Neural progenitor cell (in vitro differentiated cells): ENCODE data around the gene RAD51B. TPM values are rescaled to one million over a fixed set of nuclear protein-coding genes. Genes with fewer than 3 reads are reported as not detected.

Experiments used
- DNase-seq: peaks from one replicate; pipeline ENCODE4 v3.0.0-alpha.2; 2016; ENCODE audit warnings: low spot score
- H2AFZ ChIP-seq: fragments of 200-600 bp; sonication (generic); replicated peaks from 2 replicates; pipeline ENCODE4 v1.6.1; 2016; ENCODE audit warnings: antibody characterized with exemption
- H3F3A ChIP-seq: fragments of 200-600 bp; sonication (generic); 2 replicates; pipeline ENCODE4 v1.6.1; 2016; ENCODE audit warnings: antibody characterized with exemption, low read depth
- H3K27ac ChIP-seq: fragments of 200-600 bp; sonication (generic); 2 replicates; pipeline ENCODE4 v1.5.1; 2016; ENCODE audit warnings: mild to moderate bottlenecking
- H3K27me3 ChIP-seq: fragments of 200-600 bp; sonication (generic); 2 replicates; pipeline ENCODE4 v1.6.1; 2016; ENCODE audit warnings: mild to moderate bottlenecking, moderate library complexity
- H3K36me3 ChIP-seq: fragments of 200-600 bp; sonication (generic); 2 replicates; pipeline ENCODE4 v1.5.1; 2016
- H3K4me1 ChIP-seq: fragments of 200-600 bp; sonication (generic); 2 replicates; pipeline ENCODE4 v1.6.1; 2016; ENCODE audit warnings: mixed run types
- H3K4me2 ChIP-seq: fragments of 200-600 bp; sonication (generic); 2 replicates; pipeline ENCODE4 v1.6.1; 2016
- H3K4me3 ChIP-seq: fragments of 200-600 bp; sonication (generic); 2 replicates; pipeline ENCODE4 v1.5.1; 2016
- H3K79me2 ChIP-seq: fragments of 200-600 bp; sonication (generic); 2 replicates; pipeline ENCODE4 v1.6.1; 2016; ENCODE audit warnings: low read depth
- H3K9ac ChIP-seq: fragments of 200-600 bp; sonication (generic); 2 replicates; pipeline ENCODE4 v1.6.1; 2016
- H3K9me3 ChIP-seq: fragments of 200-600 bp; sonication (generic); 2 replicates; pipeline ENCODE4 v1.5.1; 2016; ENCODE audit warnings: low read depth
- H4K20me1 ChIP-seq: fragments of 200-600 bp; sonication (generic); 2 replicates; pipeline ENCODE4 v1.6.1; 2016; ENCODE audit warnings: low read depth
- H3K27ac Mint-ChIP-seq: 3 replicates; pipeline ENCODE4 v1.8.0; 2021; ENCODE audit warnings: mixed read lengths
- H3K27me3 Mint-ChIP-seq: 2 replicates; pipeline ENCODE4 v1.8.0; 2022; ENCODE audit warnings: low read depth, mild to moderate bottlenecking, inconsistent platforms, moderate library complexity, mixed read lengths; ENCODE audit not compliant: insufficient read depth
- H3K36me3 Mint-ChIP-seq: 3 replicates; pipeline ENCODE4 v1.8.0; 2021; ENCODE audit warnings: mixed read lengths
- H3K4me1 Mint-ChIP-seq: 3 replicates; pipeline ENCODE4 v1.8.0; 2021; ENCODE audit warnings: mixed read lengths
- H3K4me3 Mint-ChIP-seq: 3 replicates; pipeline ENCODE4 v1.8.0; 2021; ENCODE audit warnings: mild to moderate bottlenecking, moderate library complexity, mixed read lengths
- H3K9me3 Mint-ChIP-seq: 3 replicates; pipeline ENCODE4 v1.8.0; 2020; ENCODE audit warnings: mixed read lengths
- EZH2 ChIP-seq: fragments of 200-600 bp; sonication (generic); IDR thresholded peaks from 2 replicates; pipeline ENCODE4 v1.6.1; 2017; ENCODE audit warnings: antibody characterized with exemption, mild to moderate bottlenecking, moderate library complexity
- EZH2phosphoT487 ChIP-seq: fragments of 200-600 bp; sonication (generic); IDR thresholded peaks from 2 replicates; pipeline ENCODE4 v1.6.1; 2017; ENCODE audit warnings: antibody characterized with exemption
- total RNA-seq: library from RNA; depleted of rRNA; stranded (reverse); fragments of >200 nt; gene quantifications from 2 replicates; pipeline ENCODE4 v1.2.3, GENCODE V29; 2015; ENCODE audit warnings: low replicate concordance
- TF ChIP-seq, protein P1 (sequence below): fragments of 200-600 bp; sonication (generic); IDR thresholded peaks from 2 replicates; pipeline ENCODE4 v1.5.1; 2017; ENCODE audit warnings: antibody characterized with exemption, mild to moderate bottlenecking

Gene RAD51B
- total RNA-seq, 1 donor from 2014 or later = 50.5 TPM

GRCh38 chr14:68702135-68702534 lies 882.6 kb downstream of the RAD51B start:
- no peak overlapping the region for H2AFZ ChIP-seq
- H3K4me1 ChIP-seq = no peaks in the 10 kb centered on the region
- Mint-ChIP-seq H3K4me1 (peaks cover 34% of the 10 kb centered on the region), H3K27ac (no peak overlapping the region), H3K36me3 (peaks cover 13% of the 10 kb centered on the region), H3K27me3 (peaks cover 16% of the 10 kb centered on the region), H3K4me3 (no peak overlapping the region), H3K9me3 (peaks cover 30% of the 10 kb centered on the region)
- no peak overlapping the region for H3K4me3 ChIP-seq
- no peak overlapping the region for H3K4me2 ChIP-seq
- TF ChIP-seq EZH2 (no peak), EZH2phosphoT487 (no peak)
- TF ChIP-seq, protein P1, sequence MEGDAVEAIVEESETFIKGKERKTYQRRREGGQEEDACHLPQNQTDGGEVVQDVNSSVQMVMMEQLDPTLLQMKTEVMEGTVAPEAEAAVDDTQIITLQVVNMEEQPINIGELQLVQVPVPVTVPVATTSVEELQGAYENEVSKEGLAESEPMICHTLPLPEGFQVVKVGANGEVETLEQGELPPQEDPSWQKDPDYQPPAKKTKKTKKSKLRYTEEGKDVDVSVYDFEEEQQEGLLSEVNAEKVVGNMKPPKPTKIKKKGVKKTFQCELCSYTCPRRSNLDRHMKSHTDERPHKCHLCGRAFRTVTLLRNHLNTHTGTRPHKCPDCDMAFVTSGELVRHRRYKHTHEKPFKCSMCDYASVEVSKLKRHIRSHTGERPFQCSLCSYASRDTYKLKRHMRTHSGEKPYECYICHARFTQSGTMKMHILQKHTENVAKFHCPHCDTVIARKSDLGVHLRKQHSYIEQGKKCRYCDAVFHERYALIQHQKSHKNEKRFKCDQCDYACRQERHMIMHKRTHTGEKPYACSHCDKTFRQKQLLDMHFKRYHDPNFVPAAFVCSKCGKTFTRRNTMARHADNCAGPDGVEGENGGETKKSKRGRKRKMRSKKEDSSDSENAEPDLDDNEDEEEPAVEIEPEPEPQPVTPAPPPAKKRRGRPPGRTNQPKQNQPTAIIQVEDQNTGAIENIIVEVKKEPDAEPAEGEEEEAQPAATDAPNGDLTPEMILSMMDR = no peak
- no peaks in the 10 kb centered on the region for H3K9me3 ChIP-seq
- no peaks in the 10 kb centered on the region for H3K79me2 ChIP-seq
- H3F3A ChIP-seq = no peaks in the 10 kb centered on the region
- no peak for DNase-seq
- H4K20me1 ChIP-seq = no peaks in the 10 kb centered on the region
- no peaks in the 10 kb centered on the region for H3K27me3 ChIP-seq
- H3K36me3 ChIP-seq = no peaks in the 10 kb centered on the region
- H3K27ac ChIP-seq = no peak overlapping the region
- H3K9ac ChIP-seq = no peak overlapping the region

DNA sequence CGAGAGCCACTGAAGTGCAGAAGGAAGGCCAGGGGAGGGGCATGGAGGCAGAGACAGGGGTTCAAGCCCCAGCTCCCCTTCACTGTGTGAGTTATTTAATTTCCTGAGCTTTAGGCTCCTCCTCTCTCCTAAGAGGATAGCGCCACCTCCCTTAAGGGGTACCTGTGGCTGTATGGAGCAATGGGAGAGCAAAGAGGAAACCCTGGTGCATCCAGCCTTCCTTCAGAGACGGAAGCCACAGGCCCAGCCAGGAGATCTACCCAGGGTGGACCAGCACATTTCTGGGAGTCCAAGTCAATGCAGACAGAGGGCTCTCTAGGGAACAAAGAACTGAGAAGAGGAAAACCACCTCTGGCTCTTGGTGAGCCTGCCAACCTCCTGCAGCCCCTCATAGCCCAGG lies 883.0 kb downstream of the RAD51B start:
- peaks cover 16% of the 10 kb centered on the region for H3K27me3 Mint-ChIP-seq
- H3K27ac ChIP-seq = no peak overlapping the region
- no peaks in the 10 kb centered on the region for H3K27me3 ChIP-seq
- H4K20me1 ChIP-seq = no peaks in the 10 kb centered on the region
- H3K4me1 Mint-ChIP-seq = peaks cover 34% of the 10 kb centered on the region
- H3K4me1 ChIP-seq = no peaks in the 10 kb centered on the region
- no peaks in the 10 kb centered on the region for H3K36me3 ChIP-seq
- H3K9me3 ChIP-seq = no peaks in the 10 kb centered on the region
- H3K9me3 Mint-ChIP-seq = peaks cover 29% of the 10 kb centered on the region
- TF ChIP-seq EZH2phosphoT487 (no peak), EZH2 (no peak)
- TF ChIP-seq, protein P1 = no peak
- DNase-seq = no peak
- H3K27ac Mint-ChIP-seq = no peak overlapping the region
- H2AFZ ChIP-seq = no peak overlapping the region
- no peak overlapping the region for H3K4me3 ChIP-seq
- H3K79me2 ChIP-seq = no peaks in the 10 kb centered on the region
- no peak overlapping the region for H3K4me2 ChIP-seq
- H3K36me3 Mint-ChIP-seq = peaks cover 13% of the 10 kb centered on the region
- no peaks in the 10 kb centered on the region for H3F3A ChIP-seq
- no peak overlapping the region for H3K4me3 Mint-ChIP-seq
- no peak overlapping the region for H3K9ac ChIP-seq

GRCh38 chr14:68703093-68703492 lies 883.5 kb downstream of the RAD51B start:
- Mint-ChIP-seq H3K9me3 (peaks cover 24% of the 10 kb centered on the region), H3K4me3 (no peak overlapping the region), H3K27me3 (peaks cover 16% of the 10 kb centered on the region), H3K27ac (no peak overlapping the region), H3K36me3 (peaks cover 11% of the 10 kb centered on the region), H3K4me1 (peaks cover 34% of the 10 kb centered on the region)
- Histone ChIP-seq H3K27ac (no peak overlapping the region), H3K9me3 (no peaks in the 10 kb centered on the region), H3K4me3 (no peak overlapping the region), H4K20me1 (no peaks in the 10 kb centered on the region), H3K27me3 (no peaks in the 10 kb centered on the region), H3K9ac (no peak overlapping the region), H3K36me3 (no peaks in the 10 kb centered on the region), H3K79me2 (no peaks in the 10 kb centered on the region), H2AFZ (no peak overlapping the region), H3K4me1 (no peaks in the 10 kb centered on the region), H3F3A (no peaks in the 10 kb centered on the region), H3K4me2 (no peak overlapping the region)
- DNase-seq = no peak
- TF ChIP-seq EZH2phosphoT487 (no peak), EZH2 (no peak)
- TF ChIP-seq, protein P1 = no peak
